ENCODE results near the gene SPHK1. TPM values are rescaled to one million over a fixed set of nuclear protein-coding genes. Genes with fewer than 3 reads are reported as not detected.

The SPHK1 gene
- total RNA-seq, 1 donor from 2014 or later, result 8.5 TPM

DNA sequence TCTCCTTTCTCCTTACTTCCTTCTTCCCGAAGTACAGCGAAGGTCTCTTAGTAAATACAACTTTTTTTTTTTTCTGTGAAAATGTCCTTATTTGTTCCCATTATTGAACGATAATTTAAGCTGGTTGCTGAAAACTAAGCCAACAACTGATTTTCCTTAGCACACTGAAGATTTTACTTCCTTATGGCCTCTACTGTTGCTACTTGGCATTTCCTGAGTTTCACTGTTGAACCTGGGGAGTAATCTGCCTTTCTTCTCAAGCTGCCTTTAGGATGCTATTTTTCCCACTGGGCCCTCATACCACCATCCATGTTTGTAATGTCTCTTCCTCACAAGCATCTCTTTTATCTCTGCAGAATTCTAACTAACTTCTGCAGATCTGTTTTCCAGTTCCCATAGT is 42.4 kb downstream of the SPHK1 start:
- H3K9me3 ChIP-seq, result no peaks in the 10 kb centered on the region
- ATAC-seq, result no peak
- DNase-seq, result no peak
- H3K4me3 ChIP-seq, result no peak overlapping the region
- H3K27me3 ChIP-seq, result no peaks in the 10 kb centered on the region
- no peak for TF ChIP-seq CTCF (IDR thresholded peaks at IDR 0.05)
- peaks cover 21% of the 10 kb centered on the region for H3K4me1 ChIP-seq
- H3K27ac ChIP-seq, result no peak overlapping the region
- intact Hi-C loops (cut with DNase I), result no loop called here
- no peaks in the 10 kb centered on the region for H3K36me3 ChIP-seq

DNA sequence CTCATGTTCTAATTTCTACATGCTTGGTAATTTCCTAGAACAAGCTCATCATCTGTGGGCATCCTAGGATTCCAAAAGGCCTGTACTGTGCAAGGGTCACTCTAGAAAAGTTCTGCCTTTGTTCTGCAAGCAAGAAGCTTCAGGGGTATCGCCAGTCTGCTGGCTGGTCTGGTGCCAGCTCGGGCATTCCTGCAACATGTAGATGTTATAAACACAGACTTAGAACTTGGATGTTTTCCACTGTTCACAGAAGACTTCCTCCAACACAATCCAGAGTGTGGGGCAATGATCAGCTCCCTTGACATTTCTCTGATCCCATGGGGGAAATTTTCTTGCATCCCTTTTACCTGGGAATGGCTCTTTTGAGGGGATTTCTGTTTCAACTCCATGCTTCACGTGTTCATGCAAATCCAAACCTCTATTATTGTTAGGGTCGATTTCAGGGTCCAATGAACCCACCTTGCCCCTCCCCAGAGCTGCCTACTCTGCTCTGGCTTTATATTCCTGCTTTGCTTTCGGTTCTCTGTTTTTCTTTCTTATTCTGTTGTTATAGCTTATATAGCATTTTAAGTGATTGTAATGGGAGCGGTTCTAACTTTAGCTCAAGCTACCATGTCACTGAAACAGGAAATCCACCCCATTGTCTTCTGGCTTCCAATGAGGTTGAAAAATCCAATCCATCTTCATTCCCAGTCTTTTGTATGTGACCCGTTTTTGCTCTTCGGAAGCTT is 43.3 kb downstream of the SPHK1 start:
- ATAC-seq (no peak), DNase-seq (no peak)
- peak overlapping the region; percentile 39 for H3K27ac ChIP-seq
- TF ChIP-seq CTCF (IDR thresholded peaks at IDR 0.05), result no peak
- peaks cover 26% of the 10 kb centered on the region for H3K4me1 ChIP-seq
- H3K36me3 ChIP-seq, result no peaks in the 10 kb centered on the region
- no peak overlapping the region for H3K4me3 ChIP-seq
- no peaks in the 10 kb centered on the region for H3K9me3 ChIP-seq
- H3K27me3 ChIP-seq, result no peaks in the 10 kb centered on the region
- intact Hi-C loops (cut with DNase I), result no loop called here

- intact Hi-C loops (cut with DNase I), result no loop called here
- no peak for ATAC-seq
- DNase-seq, result no peak
- no peaks in the 10 kb centered on the region for H3K9me3 ChIP-seq
- peaks cover 26% of the 10 kb centered on the region for H3K4me1 ChIP-seq
- no peak overlapping the region for H3K4me3 ChIP-seq
- H3K36me3 ChIP-seq, result no peaks in the 10 kb centered on the region
- no peak for TF ChIP-seq CTCF (IDR thresholded peaks at IDR 0.05)
- H3K27ac ChIP-seq, result no peak overlapping the region
- no peaks in the 10 kb centered on the region for H3K27me3 ChIP-seq
These were observed 44.1 kb downstream of the SPHK1 start for GRCh38 chr17:76428511-76428910.

GRCh38 chr17:76431509-76431908 is 47.1 kb downstream of the SPHK1 start:
- intact Hi-C loops (cut with DNase I), result no loop called here
- no peak overlapping the region for H3K4me3 ChIP-seq
- H3K9me3 ChIP-seq, result no peaks in the 10 kb centered on the region
- H3K36me3 ChIP-seq, result no peaks in the 10 kb centered on the region
- H3K27ac ChIP-seq, result peak overlapping the region; percentile 6
- ATAC-seq (no peak), DNase-seq (no peak)
- peaks cover 26% of the 10 kb centered on the region for H3K4me1 ChIP-seq
- TF ChIP-seq CTCF (IDR thresholded peaks at IDR 0.05), result no peak
- no peaks in the 10 kb centered on the region for H3K27me3 ChIP-seq

GRCh38 chr17:76432004-76432403 is 47.6 kb downstream of the SPHK1 start:
- TF ChIP-seq CTCF (IDR thresholded peaks at IDR 0.05), result no peak
- DNase-seq (no peak), ATAC-seq (peak; percentile 60)
- Histone ChIP-seq H3K27me3 (no peaks in the 10 kb centered on the region), H3K9me3 (no peaks in the 10 kb centered on the region), H3K36me3 (no peaks in the 10 kb centered on the region), H3K27ac (peak overlapping the region; percentile 6), H3K4me1 (peaks cover 26% of the 10 kb centered on the region), H3K4me3 (no peak overlapping the region)
- intact Hi-C loops (cut with DNase I), result no loop called here
